GM21723 (cell line): Measurements from ENCODE around the gene GPX3.

Source experiments
- ATAC-seq: cut with Tn5 transposase; IDR thresholded peaks from one replicate; pipeline ENCODE4 v1.9.1; 2021; ENCODE audit warnings: mild to moderate bottlenecking, moderate library complexity; ENCODE audit not compliant: unreplicated experiment

The GPX3 gene

DNA sequence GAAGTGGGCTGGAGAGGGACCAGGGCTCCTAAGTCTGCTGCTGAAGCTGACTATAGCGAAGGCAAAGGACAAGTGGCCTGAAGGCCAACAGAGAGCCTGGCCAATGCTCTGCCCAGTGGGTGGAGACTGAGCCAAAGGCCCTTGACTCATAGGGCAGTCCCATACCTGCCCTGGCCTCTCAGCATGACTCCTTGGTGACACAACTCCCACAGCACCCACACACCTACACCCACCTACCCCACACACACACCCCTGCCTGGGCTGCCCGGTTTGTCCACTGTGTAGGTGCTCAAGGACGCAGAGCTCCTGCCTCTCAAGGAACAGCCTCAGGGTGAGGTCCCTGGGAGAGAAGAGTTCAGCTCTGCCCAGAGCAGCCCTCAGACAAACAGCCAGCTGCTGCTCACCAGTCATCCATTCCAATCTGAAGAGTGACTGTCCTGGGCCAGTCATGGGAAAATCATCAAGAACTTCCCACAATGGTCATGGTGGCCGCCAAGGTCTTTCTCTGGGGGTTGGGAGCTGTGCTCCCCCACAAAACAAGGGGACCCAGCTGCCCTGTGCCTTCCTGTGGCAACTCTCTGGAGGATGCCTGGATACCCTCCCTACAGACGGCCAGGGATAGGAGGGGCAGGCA, 55.4 kb downstream of the GPX3 start:
- ATAC-seq = no peak

DNA sequence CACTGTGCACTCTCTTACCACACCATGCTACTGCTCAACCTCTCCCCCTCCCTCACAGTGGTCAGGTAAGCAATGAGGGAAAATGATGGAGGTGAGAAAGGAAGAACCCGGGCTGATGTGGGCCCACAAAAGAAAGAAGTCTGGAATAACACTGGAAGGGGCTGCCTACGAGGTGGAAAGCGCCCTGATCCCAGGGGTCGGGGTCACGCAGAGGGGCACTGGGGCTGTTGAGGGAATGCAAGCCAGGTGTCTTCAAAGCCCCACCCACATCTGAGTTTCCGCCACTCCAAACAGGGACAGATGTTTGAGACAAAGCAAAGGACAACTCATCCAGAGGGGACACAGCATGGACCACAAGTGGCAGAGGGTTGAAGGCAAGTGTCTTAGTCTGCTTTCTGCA, 56.2 kb downstream of the GPX3 start:
- no peak for ATAC-seq

DNA sequence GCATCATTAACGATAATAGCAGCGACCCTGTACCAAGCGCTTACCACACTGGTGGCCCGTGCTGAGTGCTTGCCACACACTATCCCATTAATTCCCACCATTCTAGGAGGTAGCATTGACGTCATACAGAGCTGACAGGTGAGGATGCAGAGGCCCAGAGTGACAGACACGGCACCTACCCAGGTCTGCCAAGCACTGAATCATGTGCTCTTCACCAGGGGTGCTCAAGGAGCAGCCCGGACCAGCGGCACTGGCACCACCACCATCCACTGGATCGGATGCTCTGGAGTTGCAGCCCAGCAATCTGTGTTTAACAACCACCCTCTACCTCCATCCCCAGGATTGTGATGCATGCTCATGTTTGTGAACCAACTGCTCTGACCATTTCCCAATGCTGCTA, 57.0 kb downstream of the GPX3 start:
- no peak for ATAC-seq

- no peak for ATAC-seq
Measured at GRCh38 chr5:151077967-151078366, 57.6 kb downstream of the GPX3 start.
